ENCODE measurements around the gene FADS1. TPM values are rescaled to one million over a fixed set of nuclear protein-coding genes. Genes with fewer than 3 reads are reported as not detected.

Gene FADS1
- polyA plus RNA-seq, 1 donor (not counting 4 experiments of a cell fraction or from before 2014, with no cell fraction given) = 34.0 TPM

DNA sequence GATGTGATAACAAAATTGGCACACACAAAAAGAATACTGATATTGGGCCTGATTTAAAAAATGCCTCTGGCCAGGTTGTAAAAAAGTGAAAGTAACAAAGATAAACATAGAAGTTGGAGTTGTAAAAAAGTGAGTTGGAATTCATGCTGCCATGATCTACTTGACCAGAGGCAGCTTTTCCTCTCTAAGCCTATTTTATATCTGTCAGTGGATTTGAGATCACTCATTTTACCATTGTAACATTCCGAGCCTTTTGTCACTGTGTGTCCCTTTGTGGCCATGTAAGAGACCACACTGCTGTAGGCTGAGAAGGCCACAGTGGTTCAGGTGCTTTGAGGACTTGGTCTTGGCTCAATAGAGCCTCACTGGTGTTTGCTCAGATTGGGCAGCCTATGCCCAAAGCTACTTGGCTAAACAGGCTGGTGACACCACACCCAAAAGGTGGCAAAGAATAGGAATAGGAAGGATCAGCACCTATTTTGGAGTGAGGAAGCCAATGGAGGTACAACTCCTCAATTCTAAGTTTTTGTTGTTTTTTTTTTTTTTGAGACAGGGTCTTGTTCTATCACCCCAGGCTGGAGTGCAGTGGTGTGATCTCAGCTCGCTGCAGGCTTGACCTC lies 17.0 kb downstream of the FADS1 start:
- Histone ChIP-seq H3K4me1 (ENCODE audit: control insufficient read depth, extremely low read depth, insufficient read depth, low read length) (no peaks in the 10 kb centered on the region), H3K36me3 (ENCODE audit: control insufficient read depth in 2 of 2, extremely low read depth in 1 of 2, insufficient read depth in 2 of 2, low read length in 2 of 2) (peaks cover 11 to 21% of the 10 kb centered on the region in 2 experiments), H3K9ac (ENCODE audit: control insufficient read depth, extremely low read depth, insufficient read depth, low read length) (no peak overlapping the region), H3K27ac (ENCODE audit: control insufficient read depth, insufficient read depth, low read length) (no peak overlapping the region), H2AFZ (ENCODE audit: control insufficient read depth, low read length) (no peak overlapping the region), H3K79me2 (ENCODE audit: control insufficient read depth, insufficient read depth, low read length) (peaks cover 24% of the 10 kb centered on the region), H3K4me2 (ENCODE audit: control insufficient read depth, extremely low read depth, insufficient read depth, low read depth, low read length) (no peak overlapping the region), H3K9me1 (ENCODE audit: control insufficient read depth, extremely low read depth, insufficient read depth, low read length) (peaks cover 3% of the 10 kb centered on the region), H4K20me1 (ENCODE audit: control insufficient read depth, extremely low read depth, insufficient read depth, low read length) (no peaks in the 10 kb centered on the region), H3K9me3 (ENCODE audit: control insufficient read depth, low read depth, low read length) (no peaks in the 10 kb centered on the region), H3K4me3 (ENCODE audit: control insufficient read depth in 2 of 3, extremely low read depth in 1 of 3, insufficient read depth in 2 of 3, low read depth in 1 of 3, low read length in 3 of 3) (no peak overlapping the region), H3K27me3 (ENCODE audit: control insufficient read depth, extremely low read depth, insufficient read depth, low read length) (no peaks in the 10 kb centered on the region)
- TF ChIP-seq CTCF (optimal IDR thresholded peaks at IDR 0.05 in 1 of 3, IDR thresholded peaks at IDR 0.05 in 1 of 3, conservative IDR thresholded peaks at IDR 0.05 in 1 of 3; ENCODE audit: extremely low read depth in 1 of 3, insufficient read depth in 2 of 3, low read length in 3 of 3) (no peak), EZH2 (IDR thresholded peaks at IDR 0.05; ENCODE audit: low read length) (no peak)
- FAIRE-seq = no peak
- dilution Hi-C loops (cut with MboI; ENCODE audit: extremely low pct_ligation_motif_present, low sequenced_read_pairs) = no loop called here
- no peak for DNase-seq (ENCODE audit: low read depth, low spot score)

DNA sequence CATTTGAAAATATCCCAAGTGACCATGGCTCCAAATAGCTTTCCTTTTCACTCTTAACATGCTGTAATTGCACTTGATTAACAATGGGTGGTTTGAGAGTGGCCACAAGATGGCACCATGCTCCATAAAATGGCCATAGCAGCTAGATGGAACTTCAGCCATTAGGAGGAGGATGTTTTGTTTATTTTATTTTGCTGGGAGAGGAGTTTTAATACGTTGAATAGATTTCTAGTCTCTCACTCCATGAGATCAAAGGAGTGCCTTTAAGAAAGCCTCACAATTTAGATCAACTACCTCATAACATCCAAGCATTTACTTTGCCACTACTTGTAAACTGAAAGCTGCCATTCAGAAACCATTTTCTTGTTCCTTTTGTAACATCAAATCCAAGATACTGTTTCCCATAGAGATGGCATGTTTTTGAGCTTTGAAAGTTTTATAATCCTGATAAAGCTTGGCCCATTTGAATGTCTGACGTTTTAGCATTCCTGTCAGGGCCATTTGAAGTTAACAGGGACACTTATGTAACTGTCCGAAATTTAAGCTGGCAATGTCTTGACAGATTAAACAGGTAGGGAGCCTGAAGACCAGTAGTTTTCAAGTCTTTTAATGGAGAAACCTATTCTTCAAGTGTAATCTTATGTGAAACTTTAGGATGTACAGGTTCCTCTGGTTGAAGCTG lies 19.4 kb downstream of the FADS1 start:
- H3K9ac ChIP-seq (ENCODE audit: control insufficient read depth, extremely low read depth, insufficient read depth, low read length) = no peak overlapping the region
- H4K20me1 ChIP-seq (ENCODE audit: control insufficient read depth, extremely low read depth, insufficient read depth, low read length) = no peaks in the 10 kb centered on the region
- H3K27me3 ChIP-seq (ENCODE audit: control insufficient read depth, extremely low read depth, insufficient read depth, low read length) = no peaks in the 10 kb centered on the region
- H3K79me2 ChIP-seq (ENCODE audit: control insufficient read depth, insufficient read depth, low read length) = peaks cover 44% of the 10 kb centered on the region
- H3K36me3 ChIP-seq (ENCODE audit: control insufficient read depth in 2 of 2, extremely low read depth in 1 of 2, insufficient read depth in 2 of 2, low read length in 2 of 2) = peaks cover 7 to 9% of the 10 kb centered on the region in 2 experiments
- peaks cover 5% of the 10 kb centered on the region for H3K4me1 ChIP-seq (ENCODE audit: control insufficient read depth, extremely low read depth, insufficient read depth, low read length)
- FAIRE-seq (no peak), DNase-seq (ENCODE audit: low read depth, low spot score) (no peak)
- dilution Hi-C loops (cut with MboI; ENCODE audit: extremely low pct_ligation_motif_present, low sequenced_read_pairs) = no loop called here
- no peak overlapping the region for H3K4me3 ChIP-seq (ENCODE audit: control insufficient read depth in 2 of 3, extremely low read depth in 1 of 3, insufficient read depth in 2 of 3, low read depth in 1 of 3, low read length in 3 of 3)
- H3K27ac ChIP-seq (ENCODE audit: control insufficient read depth, insufficient read depth, low read length) = no peak overlapping the region
- TF ChIP-seq CTCF (optimal IDR thresholded peaks at IDR 0.05 in 1 of 3, IDR thresholded peaks at IDR 0.05 in 1 of 3, conservative IDR thresholded peaks at IDR 0.05 in 1 of 3; ENCODE audit: extremely low read depth in 1 of 3, insufficient read depth in 2 of 3, low read length in 3 of 3) (peak; percentile 65 to 88 (median 85)), EZH2 (IDR thresholded peaks at IDR 0.05; ENCODE audit: low read length) (no peak)
- no peak overlapping the region for H3K4me2 ChIP-seq (ENCODE audit: control insufficient read depth, extremely low read depth, insufficient read depth, low read depth, low read length)
- peaks cover under 1% of the 10 kb centered on the region for H3K9me1 ChIP-seq (ENCODE audit: control insufficient read depth, extremely low read depth, insufficient read depth, low read length)
- H2AFZ ChIP-seq (ENCODE audit: control insufficient read depth, low read length) = no peak overlapping the region
- H3K9me3 ChIP-seq (ENCODE audit: control insufficient read depth, low read depth, low read length) = no peaks in the 10 kb centered on the region

Measured in keratinocyte (primary cell).